ENCODE data around the gene LAMB4.

DNA sequence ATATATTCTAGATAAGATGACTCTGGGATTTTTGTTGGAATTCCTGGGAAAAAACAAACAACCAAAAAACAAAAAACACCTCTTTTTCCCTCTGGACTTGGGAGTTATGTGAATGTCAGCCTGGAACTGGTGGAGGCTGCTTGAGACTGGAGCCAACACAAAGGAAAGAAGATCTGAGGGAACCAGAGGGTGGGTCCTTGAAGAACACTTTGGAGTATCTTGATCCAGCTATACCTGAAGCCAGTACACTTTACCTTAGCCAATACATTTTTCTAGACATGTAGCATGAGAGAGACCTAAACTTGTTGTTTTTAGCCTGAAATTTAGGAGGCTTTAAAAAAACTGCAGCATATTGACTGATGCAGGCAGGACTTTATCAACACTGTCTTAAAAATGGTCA lies 121.3 kb downstream of the LAMB4 start:
- TF ChIP-seq CTCF (conservative IDR thresholded peaks at IDR 0.05): no peak
- no peak for TF ChIP-seq ZFX (IDR thresholded peaks at IDR 0.05)

All from C4-2B (cell line).